Heart left ventricle (tissue), 13 donors: ENCODE results near the gene HHIPL1.

Source experiments
- CTCF ChIP-seq, 12 donors: fragments of 200-600 bp; sonication (generic) in 4 of 12; IDR thresholded peaks; one replicate each; pipeline versions ENCODE4 v1.5.0 to v1.8.0; 2018 to 2022; ENCODE audit warnings: antibody characterized with exemption in 12 of 12, mild to moderate bottlenecking in 5 of 12
- POLR2A ChIP-seq, 2 donors: fragments of 450-650 bp; IDR thresholded peaks; one replicate each; pipeline ENCODE4 v1.6.1; 2017; ENCODE audit warnings: antibody characterized with exemption in 2 of 2, mild to moderate bottlenecking in 2 of 2, moderate library complexity in 2 of 2
- donor health status: ischemic (EF 13 %, LVEDD 7.1; RV severe dilation, severe dysfunction).
- donor health status: DM: no; HTN: yes; CAD: no.
- donor health status: DM: no; HTN: no; CAD: no.
- donor health status: ischemic (EF 25% LVEDD 6.9; RV normal size, moderate dysfunction).
- donor health status: ischemic (EF 25% LVEDD 5.7; RV mildly dilated, moderate dysfunction).
- donor health status: ischemic (EF 35%, LVEDD 5.7; RV mildly dilated, moderate dysfunction).
- donor health status: nonischemic (EF 11% LVEDD 7.7; RV severe dilation, severe dysfunction).
- donor health status: DM: yes; HTN: yes; CAD: no.
- donor health status: PGD.
- donor health status: ischemic (EF 29% LVEDD 5.4; RV normal size, mild dysfunction).
- donor health status: nonischemic (EF 23%, LVEDD 6.1; RV moderate dilation, normal function).

GRCh38 chr14:99726538-99727095 is 81.7 kb downstream of the HHIPL1 start:
- TF ChIP-seq POLR2A (IDR thresholded peaks at IDR 0.05): no peak
- TF ChIP-seq CTCF (IDR thresholded peaks at IDR 0.05): no peak
